NCI-H1694 treated with DMSO at 0.1 percent for 48 hours (cell line): ENCODE measurements around the gene CDKN1A.
"Not testable (repeated sequence)": the region's sequence is repeated elsewhere in the genome, so short reads cannot be mapped to it uniquely, and the experiment has no call there.

Source experiments
- DNase-seq: peaks from one replicate; lab custom pipeline; 2025; lab: John Stamatoyannopoulos, UW

The CDKN1A gene

DNA sequence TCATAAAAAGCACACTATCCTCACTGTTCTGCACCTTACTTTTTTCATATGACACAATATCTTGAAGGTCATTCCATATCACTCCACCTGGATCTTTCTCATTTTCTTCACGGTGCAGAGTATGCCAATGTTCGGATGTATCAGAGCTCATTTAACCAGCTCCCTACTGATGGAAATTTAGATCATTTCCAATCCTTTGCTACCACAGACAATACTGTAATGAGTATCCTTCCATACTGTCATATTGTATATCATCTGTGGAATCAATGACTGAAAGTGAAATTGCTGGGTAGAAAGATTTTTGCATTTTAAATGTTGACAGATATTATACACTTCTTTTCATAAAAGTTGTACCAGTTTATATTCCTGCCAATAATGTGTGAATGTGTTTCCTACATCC lies 16.9 kb downstream of the CDKN1A start:
- no peak for DNase-seq

DNA sequence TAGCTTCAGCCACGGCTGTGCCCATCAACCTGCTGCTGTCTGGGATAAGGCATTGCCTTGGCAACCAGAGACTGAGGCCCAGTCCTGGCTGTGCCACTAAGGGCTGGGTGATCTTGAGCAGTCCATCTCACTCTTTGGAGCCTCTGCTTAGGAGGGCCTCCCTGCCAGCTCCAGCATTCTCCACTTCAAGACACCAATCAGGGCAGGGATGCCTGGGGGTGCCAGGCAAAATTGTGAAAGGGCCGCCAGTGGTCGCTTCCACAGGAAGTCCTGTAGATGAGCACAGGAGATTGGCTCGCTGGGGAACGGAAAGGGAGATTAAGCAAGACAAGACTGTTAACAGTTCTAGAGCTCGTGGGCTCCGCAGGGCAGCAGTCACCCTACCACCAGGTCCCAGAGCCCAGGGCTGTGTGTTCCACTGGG lies 19.0 kb downstream of the CDKN1A start, which contains the start of gene RAB44:
RAB44 (plus strand) TSS at position 346 of the 423 bp plus-strand sequence. CDS start 6,410 bp downstream, outside the sequence.
- DNase-seq, result no peak

DNA sequence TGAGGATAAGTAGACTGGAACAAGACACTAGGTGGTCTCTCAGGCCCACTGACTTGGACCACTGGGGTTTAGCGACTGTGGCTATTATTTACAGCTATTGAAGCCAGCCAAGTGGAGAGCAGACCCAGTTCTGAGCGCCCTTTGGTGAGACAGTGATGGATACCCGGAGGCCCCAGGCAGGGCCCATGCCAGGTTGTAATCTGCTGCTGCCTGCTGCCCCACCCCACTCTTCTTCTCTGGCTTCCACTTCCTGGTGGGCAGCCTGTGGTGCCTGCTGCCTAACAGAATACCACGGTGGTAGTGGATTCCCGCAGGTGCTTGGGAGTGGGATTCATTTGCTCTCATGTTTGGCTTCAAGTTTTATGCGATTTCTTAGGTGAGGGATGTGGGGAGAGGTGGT lies 19.7 kb downstream of the CDKN1A start:
- DNase-seq, result no peak

DNA sequence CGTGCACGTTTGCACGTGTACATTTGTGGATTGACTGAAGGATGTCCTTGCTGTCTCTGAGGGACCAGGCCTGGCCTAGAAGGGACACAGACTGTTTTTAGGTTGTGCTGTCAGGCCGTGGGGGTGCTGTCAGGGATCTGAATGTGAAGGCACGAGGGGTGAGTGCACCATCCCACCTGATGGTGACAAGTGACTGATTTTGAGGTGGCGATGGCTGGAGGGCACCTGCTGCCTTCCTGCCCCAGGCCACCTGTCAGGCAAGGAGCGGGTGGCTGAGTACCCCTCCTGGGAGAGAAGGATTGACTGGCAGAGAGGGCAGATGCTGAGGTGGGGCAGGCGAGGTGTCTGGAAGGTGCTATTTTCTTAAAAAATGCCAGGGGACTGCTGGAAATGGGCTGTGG lies 20.4 kb downstream of the CDKN1A start:
- DNase-seq, result no peak

DNA sequence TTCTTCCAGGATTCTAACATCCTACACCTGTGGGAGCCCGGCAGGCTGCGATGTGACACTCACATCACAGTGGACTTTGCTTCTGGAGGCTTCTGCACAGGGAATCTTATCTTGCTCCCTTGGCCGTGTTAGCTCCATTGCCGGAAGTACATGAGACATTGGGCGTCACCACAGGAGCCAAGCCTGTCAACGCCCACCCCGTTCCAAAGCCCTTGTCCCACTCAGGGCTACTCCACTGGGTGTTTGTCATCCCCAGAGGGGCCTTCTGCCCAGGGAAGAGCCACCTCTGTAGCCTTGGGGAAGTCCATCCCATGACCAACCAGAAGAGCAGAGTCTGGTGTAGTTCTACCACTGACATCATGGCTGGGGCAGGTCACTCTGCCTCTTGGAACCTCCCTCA lies 20.8 kb downstream of the CDKN1A start:
- no peak for DNase-seq

DNA sequence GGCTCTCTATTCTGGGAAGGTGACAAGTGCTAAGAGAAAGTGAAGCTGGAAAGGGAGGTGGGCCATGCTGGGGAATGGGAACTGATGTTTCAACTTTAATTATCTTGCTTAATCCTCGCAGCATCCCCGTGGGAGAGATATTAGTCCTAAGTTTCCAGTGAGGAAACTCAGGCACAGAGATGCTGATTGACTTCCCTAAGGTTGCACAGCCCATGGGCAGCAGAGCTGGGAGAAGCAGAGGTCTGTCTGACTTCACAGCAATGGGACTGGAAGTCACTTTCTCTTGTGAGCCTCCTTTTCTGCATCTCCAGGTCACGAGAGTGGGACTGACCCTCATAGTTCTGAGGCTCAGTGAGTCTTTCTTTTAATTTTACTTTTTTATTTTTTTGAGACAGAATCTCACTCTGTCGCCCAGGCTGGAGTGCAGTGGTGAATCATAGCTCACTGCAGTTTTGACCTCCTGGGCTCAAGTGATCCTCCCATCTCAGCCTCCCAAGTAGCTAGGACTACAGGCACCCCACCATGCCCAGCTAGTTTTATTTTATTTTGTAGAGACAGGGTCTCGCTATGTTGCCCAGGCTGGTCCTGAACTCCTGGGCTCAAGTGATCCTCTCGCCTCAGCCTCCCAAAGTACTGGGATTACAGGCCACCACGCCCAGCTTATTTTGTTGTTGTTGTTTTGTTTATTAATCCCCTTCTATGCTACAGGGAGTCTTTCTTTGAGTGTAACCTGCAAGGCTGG lies 21.7 kb downstream of the CDKN1A start:
- DNase-seq, result no peak

DNA sequence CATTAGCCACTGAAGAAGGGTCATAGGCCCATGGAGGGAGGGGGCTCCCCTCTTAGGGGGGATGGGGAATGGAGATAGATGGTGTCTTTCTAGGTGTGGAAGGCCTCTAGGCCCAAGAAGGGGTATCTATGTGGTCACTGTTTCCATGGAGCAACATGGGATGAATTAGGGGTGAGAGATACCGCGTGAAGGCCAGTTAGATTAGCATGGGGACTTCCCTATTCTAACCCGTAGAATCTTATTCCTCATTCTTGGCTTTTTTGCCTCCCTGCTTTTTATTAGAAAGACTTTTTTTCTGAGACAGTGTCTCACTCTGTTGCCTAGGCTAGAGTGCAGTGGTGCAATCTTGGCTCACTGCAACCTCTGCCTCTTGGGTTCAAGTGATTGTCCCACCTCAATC lies 22.3 kb downstream of the CDKN1A start:
- DNase-seq, result no peak

DNA sequence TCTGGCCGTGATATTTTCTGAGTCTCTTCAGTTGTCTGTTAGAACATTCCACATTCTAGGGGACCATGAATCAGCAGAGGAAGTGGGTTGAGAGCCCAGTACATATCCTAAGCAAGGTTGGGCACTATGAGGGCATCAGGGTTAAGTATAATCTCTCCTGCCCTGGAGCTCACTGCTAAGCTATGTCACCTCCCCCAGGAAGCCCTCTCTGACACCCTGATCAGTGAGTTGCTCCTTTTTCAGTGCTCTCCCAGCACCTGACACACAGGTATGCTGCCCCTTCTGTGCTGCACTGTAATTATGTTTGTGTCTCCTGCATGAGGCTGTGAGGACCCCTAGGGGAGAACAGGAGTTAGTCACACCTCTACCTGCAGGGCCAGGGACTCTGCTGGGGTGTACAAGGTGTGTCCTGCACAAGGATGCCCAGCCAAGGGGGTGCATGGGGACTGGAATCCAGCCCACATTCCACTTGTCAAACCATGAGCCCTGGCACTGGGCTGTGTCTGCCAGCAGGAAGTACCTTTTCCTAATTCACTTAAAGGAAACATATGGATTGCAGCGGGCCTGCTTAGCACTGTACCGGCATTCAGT lies 23.0 kb downstream of the CDKN1A start:
- no peak for DNase-seq

DNA sequence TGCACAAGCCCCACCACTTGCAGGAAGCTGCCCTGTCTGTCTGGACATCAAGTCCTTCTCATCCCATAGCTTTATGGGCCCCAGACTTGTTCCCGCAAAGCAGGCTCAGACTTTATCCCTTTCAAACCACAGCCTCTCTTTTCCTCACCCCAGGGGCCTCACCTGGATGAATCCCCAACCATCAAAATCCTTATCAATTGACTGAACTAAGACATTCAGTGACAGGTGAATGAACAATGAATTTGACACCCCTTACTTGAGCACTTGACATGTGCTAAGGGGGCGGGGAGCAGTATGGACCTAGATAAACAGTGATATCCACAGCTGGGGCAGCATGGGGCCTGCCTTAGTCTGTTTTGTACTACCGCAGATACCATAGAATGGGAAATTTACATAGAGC lies 24.1 kb downstream of the CDKN1A start:
- DNase-seq, result no peak

DNA sequence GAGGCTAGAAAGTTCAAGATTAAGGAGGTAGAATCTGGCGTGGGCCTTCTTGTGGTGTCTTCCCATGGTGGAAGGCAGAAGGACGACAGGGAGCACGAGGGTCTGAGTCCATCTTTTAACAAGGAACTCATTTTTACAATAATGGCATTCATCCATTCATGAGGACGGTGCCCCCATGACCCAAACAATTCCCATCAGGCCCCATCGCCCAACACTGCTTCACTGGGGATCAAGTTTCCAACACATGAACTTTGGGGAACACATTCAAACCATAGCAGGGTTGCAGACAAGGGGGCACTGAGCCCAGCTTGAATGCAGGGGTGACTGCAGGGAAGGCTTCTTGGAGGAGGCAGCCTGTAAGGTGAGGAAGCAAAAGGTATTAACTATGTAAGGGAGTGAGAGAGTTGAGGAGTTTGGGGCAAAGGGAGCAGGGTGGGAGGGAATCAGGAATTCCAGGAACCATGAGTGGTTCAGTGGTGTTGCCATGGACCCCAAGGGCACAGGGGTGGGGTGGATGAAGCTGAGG lies 24.6 kb downstream of the CDKN1A start:
- DNase-seq, result no peak

DNA sequence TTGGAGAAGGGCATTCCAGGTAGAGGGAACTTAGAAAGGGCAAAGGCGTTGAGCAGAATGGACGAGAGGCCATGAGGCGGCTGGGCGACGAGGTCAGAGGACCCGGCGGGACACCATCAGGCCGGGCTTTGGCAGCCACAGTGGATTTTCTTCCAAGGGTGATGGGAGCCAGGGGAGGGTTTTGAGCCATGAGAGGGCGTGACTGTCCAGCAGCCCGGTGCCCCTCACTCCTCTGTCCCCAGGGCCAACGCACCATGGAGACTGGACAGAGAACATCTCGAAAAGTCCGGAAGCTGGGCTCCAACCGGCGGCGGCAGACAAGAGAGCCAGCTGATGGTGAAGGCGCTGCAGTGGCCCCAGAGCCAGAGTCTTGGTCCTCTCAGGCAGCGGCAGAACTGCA lies 25.5 kb downstream of the CDKN1A start:
- DNase-seq, result no peak

DNA sequence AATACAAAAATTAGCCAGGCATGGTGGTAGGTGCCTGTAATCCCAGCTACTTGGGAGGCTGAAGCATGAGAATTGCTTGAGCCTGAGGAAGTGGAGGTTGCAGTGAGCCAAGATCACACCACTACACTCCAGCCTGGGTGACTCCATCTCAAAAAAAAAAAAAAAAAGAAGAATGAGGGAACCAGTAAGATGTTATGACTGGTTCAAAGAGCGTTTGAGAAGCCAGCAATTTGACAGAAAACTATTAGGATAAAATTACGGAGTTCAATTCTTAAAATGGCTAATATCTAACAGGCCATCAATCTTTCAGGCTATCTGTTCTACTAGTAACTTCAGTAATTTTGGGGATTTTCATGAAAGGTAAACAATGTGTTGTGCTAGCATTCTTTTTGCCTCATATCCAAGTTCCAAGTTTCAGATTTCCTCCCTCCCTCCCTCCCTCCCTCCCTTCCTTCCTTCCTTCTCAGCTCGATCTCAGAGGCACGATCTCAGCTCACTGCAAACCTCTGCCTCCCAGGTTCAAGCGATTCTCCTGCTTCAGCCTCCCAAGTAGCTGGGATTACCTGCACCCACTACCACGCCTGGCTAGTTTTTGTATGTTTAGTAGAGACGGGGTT lies 26.6 kb downstream of the CDKN1A start:
- DNase-seq, result not testable (repeated sequence)

DNA sequence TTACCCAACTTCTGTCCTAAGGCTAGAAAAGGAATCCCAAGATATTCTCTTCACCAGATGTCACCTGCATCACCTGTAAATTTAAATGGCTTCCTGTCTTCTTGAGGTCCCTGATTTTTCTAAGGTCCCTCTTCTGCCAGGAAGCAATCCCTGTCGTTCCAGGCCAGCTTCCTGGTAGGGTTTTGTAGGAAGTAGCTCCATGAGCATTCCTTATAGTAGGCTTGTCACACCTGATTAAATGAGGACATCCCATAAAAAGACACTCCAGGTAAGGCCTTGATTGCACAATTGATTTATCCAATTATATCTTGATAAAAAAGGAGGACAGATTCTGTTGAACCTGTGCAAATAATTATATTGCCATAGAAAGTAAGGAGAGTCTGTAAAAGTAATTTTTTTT lies 27.8 kb downstream of the CDKN1A start:
- no peak for DNase-seq

DNA sequence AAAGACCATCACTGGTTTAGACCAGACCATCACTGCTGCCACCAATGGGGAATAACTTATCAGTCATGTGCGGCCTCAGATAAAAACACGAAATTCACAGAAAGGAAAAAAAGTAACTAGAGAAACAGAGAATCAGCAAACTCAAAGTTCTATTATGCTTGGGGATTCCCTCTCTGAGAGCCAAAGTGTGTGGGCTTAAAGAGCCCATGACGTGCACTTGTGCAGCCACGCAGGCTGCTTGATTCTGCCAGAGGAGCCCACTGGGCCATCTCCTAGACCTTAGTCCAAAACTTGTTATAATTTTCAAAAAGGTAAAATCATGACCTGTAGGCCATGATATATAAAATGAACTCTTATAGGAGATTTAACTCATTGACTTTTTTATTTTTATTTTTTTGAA lies 34.3 kb downstream of the CDKN1A start:
- no peak for DNase-seq

DNA sequence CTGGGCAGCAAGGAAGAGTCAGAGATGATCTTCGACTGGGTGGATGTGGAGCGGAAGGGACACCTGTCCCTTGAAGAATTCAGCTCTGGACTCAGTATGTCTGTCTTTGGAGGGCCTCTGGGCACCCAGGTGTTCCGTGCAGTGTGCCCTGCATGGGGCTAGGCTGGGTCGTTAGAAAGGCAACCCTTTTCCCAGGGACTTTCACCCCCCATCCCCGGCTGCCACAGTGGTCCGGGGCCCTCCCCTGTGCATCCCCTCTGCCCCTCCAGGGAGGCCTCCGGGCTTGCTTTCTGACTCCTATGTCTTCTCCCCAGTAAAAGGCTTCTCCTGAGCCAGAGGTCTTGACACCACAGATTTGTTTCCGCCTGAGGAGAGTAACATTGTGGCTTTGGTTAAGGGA lies 35.3 kb downstream of the CDKN1A start:
- DNase-seq, result no peak

DNA sequence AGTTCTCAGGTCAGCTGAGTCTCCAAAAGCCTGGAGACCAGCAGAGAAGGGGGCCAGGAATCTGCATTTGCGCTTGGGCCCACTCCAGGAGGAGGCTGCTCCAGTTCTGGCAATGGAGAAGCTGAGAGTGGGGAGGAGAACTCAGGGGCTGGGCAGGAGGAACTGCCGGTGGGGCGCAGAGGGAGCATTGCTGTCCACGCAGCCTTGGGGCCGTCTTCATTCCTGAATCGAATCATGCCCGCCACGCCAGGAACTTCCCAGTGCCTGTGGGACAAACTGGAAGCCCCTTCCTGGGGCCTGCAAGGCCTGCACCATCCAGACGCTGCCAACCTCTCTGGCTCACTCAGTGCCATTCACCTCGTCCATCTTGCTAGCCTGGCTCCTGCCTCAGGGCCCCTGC lies 36.0 kb downstream of the CDKN1A start:
- no peak for DNase-seq

DNA sequence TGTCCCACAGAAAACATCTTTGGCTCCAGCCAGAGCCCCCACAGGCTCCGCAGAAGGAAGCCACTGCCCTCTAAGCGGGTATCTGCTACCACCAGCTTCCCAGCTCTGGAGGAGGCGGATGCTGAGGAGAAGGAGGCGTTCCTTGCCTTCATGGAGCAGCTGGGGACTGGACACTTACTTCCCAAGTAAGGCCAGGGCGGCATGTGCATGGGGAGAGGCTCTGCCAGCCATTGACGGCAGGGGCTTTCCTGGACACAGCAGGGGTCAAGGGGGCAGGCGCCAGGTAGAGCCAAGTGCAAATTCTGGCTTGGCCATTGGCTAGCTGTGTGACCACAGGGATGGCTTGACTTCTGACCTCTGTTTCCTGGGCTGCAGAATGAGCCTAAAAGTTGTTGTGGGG lies 37.0 kb downstream of the CDKN1A start:
- DNase-seq, result no peak

DNA sequence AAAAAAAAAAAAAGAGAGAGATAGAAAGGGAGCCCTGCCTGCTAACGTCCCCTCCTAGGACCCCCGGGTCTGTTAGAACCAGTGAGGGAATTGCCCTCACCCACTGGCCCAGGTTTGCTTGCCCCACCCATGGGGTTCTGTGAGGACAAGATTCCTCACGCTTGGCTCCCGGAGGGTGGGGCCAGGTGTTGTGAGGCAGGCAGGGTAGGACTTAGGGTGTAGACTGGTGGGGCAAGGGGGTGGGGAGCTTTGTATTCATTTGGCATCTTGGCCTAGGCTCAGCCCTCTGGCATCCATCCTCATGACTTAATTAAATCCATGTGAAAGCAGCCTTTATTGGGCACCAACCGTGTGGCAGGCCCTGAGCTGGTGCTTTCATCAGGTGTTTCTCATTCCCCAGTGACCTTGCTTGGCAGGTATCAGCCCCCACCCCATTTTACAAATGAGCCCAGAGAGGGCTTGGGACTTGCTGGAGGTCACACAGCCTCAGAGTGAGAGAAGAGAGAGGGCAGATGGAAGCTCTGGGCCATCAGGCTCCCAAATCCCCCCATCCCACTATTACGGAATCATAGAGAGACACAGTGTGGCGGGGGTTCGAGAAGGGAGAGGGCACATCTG lies 38.1 kb downstream of the CDKN1A start:
- DNase-seq, result no peak

DNA sequence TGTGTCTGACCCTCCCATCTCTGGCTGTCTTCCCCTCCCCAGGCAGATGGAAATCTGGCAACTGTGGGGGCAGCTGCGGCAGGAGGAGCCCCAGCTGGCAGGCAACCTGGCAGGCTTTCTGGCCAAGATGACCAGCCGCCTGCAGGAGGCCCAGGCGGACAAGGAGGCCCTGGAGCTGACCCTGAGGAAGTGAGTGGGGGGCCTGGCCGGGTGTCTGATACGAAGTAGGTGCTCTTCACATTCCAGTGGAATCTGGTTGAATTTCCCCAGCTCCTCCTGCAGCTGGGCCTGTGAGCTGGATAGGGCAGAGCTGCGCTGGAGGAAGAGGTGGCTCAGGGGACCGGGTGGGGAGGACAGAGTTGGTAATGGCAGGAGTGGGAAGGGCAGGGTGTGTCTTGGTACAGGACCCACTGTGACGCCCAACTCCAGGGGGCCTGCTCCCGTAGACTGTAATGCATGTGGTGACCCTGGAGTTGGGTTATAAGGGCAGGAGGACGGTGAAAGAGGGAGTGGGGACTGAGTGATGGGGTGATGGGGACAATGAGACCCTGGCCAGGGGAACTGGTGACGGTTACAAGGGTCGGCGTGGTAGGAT lies 38.8 kb downstream of the CDKN1A start:
- DNase-seq, result no peak

DNA sequence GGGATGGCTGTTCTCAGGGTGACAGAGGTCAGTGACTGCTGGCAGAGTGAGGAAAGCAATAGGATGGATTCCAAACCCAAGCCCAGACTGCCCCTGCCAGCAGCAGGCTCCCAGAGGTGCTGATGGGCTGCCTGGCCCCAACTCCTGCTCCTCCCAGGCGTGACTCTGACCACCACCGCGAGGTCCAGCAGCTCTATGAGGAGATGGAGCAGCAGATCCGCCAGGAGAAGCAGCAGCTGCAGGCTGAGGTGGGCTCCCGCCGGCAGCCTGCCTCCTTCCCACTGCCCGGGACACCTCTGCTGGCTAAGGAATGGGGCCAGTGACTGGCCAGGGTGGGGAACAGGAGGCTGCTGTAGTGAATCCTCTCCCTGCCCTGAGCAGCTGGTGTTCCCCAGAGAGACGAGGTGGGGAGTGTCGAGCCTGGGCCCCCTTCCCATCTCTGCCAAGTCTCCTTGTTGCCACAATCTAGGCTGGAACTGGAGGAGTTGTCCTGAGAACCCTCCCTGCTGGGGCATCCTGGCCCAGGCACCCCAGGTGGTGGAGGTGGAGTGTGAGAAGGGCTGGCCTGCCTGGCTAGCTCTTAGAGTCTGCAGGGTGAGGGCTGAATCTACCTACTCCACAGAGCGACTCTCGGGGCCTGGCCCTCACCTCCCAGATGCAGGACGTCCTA lies 39.5 kb downstream of the CDKN1A start:
- no peak for DNase-seq

DNA sequence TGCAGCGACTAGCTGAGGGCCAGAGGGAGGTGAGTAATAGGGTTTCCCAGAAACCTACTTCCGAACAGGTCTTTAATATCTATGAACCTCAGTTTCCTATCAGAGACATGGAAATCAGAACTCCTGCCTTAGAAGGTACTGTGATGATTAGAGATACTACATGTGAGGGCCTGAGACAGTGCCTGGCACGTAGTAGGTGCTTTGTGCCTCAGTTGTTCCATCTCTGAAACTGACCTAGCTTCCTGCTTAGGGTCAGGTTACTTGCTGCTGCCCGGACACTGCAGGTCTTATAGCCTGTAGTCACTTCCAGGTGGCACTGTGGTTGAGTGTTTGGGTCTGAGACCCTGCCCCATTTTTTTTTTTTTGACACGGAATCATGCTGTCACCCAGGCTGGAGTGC lies 40.0 kb downstream of the CDKN1A start:
- no peak for DNase-seq

DNA sequence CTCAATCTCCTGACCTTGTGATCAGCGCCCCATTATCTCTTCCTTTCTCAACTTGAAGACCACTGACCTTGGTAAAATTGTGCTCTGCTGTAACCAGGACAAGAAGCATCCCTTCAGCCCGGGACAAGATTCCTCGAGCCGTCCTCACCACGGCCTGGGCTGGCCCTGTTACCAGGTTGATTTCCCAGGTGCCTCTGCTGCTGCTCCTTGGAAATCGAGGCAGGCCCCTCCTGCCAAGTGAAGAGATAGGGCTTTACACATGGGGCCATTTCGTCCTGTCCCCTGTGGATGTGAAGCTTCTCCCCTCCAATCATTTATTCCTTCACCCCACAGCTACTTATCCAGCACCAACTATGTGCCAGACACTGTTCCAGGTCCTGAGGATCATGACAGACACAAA lies 40.6 kb downstream of the CDKN1A start:
- no peak for DNase-seq
